HepG2 (cell line): ENCODE measurements around the gene FITM2. TPM values are rescaled to one million over a fixed set of nuclear protein-coding genes. Genes with fewer than 3 reads are reported as not detected.

Experiments
- CAMTA2 ChIP-seq: sonication (generic); formaldehyde crosslinking; IDR thresholded peaks from 2 replicates; pipeline ENCODE4 v1.4.0; 2020; ENCODE audit warnings: mild to moderate bottlenecking, missing genetic modification reagents, borderline replicate concordance
- CBFB ChIP-seq: sonication (generic); formaldehyde crosslinking; IDR thresholded peaks from 2 replicates; pipeline ENCODE4 v1.4.0; 2020; ENCODE audit warnings: missing genetic modification reagents
- FLYWCH1 ChIP-seq: sonication (generic); formaldehyde crosslinking; IDR thresholded peaks from 2 replicates; pipeline ENCODE4 v1.8.1; 2023; ENCODE audit warnings: mild to moderate bottlenecking, missing genetic modification reagents
- FOXM1 ChIP-seq: sonication (generic); formaldehyde crosslinking; IDR thresholded peaks from 2 replicates; pipeline ENCODE4 v1.5.0; 2020; ENCODE audit warnings: missing genetic modification reagents
- GLI4 ChIP-seq: sonication (generic); formaldehyde crosslinking; IDR thresholded peaks from 2 replicates; pipeline ENCODE4 v1.5.1; 2020; ENCODE audit warnings: missing genetic modification reagents, mild to moderate bottlenecking, moderate library complexity, borderline replicate concordance
- GTF3A ChIP-seq: sonication (generic); formaldehyde crosslinking; conservative IDR thresholded peaks from 2 replicates; pipeline ENCODE4 v1.4.0; 2020; ENCODE audit warnings: mild to moderate bottlenecking, missing genetic modification reagents
- ZNF577 ChIP-seq: sonication (generic); formaldehyde crosslinking; IDR thresholded peaks from 2 replicates; pipeline ENCODE4 v1.4.0; 2020; ENCODE audit warnings: mild to moderate bottlenecking, low read depth, missing genetic modification reagents, borderline replicate concordance
- polyA plus RNA-seq, 8 experiments: library from polyadenylated mRNA; depleted of rRNA in 3 of 8; stranded (reverse) in 7 of 8; unstranded in 1 of 8; fragments of >200 nt; fragmentation: Illumina TruSeq in 4 of 8; extraction: Trizol in 4 of 8; gene quantifications; 2 replicates each; pipeline versions ENCODE4 v1.2.1 to v1.2.3, GENCODE V29; 2011 to 2016; ENCODE audit warnings: low read depth in 4 of 8, missing spikeins in 1 of 8, mixed read lengths in 1 of 8; ENCODE audit not compliant: insufficient read depth in 1 of 8
- total RNA-seq, 5 experiments: library from RNA; depleted of rRNA; stranded (reverse); fragments of >200 nt; fragmentation: Illumina TruSeq; extraction: Trizol; gene quantifications; 2 replicates each; pipeline ENCODE4 v1.2.3, GENCODE V29; 2016; ENCODE audit warnings: low read depth in 1 of 5
- TF ChIP-seq, protein P1 (sequence below), 2 experiments: sonication (generic) in 1 of 2; formaldehyde crosslinking in 1 of 2; IDR thresholded peaks; 2 replicates each; pipeline versions ENCODE4 v1.4.0 to v1.6.1; 2016 to 2020; ENCODE audit warnings: borderline replicate concordance in 1 of 2, low read depth in 1 of 2, mild to moderate bottlenecking in 1 of 2, missing genetic modification reagents in 1 of 2
- TF ChIP-seq, protein P2 (sequence below): sonication (generic); formaldehyde crosslinking; IDR thresholded peaks from 2 replicates; pipeline ENCODE4 v1.4.0; 2020; ENCODE audit warnings: missing genetic modification reagents
- TF ChIP-seq, protein P3 (sequence below): sonication (generic); formaldehyde crosslinking; IDR thresholded peaks from 2 replicates; pipeline ENCODE4 v1.4.0; 2020; ENCODE audit warnings: missing genetic modification reagents, borderline replicate concordance
- TF ChIP-seq, protein P4 (sequence below): sonication (generic); formaldehyde crosslinking; IDR thresholded peaks from 2 replicates; pipeline ENCODE4 v1.4.0; 2020; ENCODE audit warnings: mild to moderate bottlenecking, missing genetic modification reagents

FITM2 gene
- total and polyA plus RNA-seq, 2 of the 13 experiments (the other 11 are each of a cell fraction or from before 2014, with no cell fraction given), result 9.6 to 24.5 TPM

DNA sequence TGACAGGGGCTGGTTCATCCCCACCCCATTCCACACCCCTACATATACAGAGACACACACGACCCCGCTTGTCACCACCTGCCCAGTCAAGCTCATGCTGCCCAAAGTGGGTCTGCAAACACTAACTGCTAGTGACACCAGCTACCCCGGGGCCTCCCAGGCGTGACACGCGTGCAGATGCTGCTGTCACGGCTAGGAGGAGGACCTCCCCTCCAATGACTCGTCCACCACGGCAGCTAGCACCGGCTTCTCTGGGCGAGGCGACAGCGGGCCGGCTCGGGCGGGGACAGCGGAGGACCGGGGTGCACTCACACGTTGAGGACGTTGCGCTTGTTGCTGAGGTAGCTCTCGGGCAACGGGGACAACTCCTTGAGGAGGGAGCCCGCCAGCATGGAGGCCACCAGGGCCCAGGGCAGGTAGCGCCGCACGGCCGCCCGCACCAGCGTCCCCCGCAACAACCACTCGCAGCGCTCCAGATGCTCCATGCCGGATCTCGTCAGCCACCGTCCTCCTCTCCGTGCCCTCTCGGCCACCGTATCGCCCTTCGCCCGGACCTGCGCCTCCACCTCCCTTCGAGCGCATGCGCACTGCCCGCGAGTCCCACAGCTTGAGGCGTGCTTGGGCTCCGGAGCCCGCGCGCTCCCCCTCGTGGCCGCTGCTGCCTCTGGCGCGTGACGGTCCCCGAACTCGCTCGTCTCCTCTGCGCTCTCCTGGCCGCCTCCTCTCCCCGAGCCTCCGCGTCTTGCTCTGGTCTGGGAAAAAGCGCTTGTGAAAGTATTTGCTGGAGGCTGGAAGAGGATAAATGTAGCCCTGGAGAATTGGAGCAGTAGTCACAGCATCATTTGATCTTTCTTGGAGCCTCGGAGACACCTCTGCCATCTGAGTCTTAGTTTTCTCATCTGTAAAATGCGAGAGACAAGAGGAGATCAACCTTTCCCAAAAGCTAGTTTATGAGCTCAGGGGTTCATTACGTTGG is at the start of gene FITM2 (continued):
- TF ChIP-seq, protein P1, sequence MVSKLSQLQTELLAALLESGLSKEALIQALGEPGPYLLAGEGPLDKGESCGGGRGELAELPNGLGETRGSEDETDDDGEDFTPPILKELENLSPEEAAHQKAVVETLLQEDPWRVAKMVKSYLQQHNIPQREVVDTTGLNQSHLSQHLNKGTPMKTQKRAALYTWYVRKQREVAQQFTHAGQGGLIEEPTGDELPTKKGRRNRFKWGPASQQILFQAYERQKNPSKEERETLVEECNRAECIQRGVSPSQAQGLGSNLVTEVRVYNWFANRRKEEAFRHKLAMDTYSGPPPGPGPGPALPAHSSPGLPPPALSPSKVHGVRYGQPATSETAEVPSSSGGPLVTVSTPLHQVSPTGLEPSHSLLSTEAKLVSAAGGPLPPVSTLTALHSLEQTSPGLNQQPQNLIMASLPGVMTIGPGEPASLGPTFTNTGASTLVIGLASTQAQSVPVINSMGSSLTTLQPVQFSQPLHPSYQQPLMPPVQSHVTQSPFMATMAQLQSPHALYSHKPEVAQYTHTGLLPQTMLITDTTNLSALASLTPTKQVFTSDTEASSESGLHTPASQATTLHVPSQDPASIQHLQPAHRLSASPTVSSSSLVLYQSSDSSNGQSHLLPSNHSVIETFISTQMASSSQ (IDR thresholded peaks at IDR 0.05; ENCODE audit: low read depth), result no peak
- TF ChIP-seq, protein P1 (CRISPR knock-in tag; IDR thresholded peaks at IDR 0.05; ENCODE audit: borderline replicate concordance), result peak; percentile 85; the same call in 1 of the 2 replicates
- TF ChIP-seq FLYWCH1 (CRISPR knock-in tag) (no peak), GLI4 (CRISPR knock-in tag) (peak; percentile 97; the same call in 1 of the 2 replicates), CAMTA2 (CRISPR knock-in tag) (peak; percentile 56; the same call in 1 of the 2 replicates), FOXM1 (CRISPR knock-in tag) (0 out of 2 replicates have a peak, but pooled peaks have one; percentile 75), GTF3A (CRISPR knock-in tag) (peak; percentile 74; the same call in 1 of the 2 replicates), CBFB (CRISPR knock-in tag) (peak; percentile 94), ZNF577 (CRISPR knock-in tag) (no peak)
- TF ChIP-seq, protein P2, sequence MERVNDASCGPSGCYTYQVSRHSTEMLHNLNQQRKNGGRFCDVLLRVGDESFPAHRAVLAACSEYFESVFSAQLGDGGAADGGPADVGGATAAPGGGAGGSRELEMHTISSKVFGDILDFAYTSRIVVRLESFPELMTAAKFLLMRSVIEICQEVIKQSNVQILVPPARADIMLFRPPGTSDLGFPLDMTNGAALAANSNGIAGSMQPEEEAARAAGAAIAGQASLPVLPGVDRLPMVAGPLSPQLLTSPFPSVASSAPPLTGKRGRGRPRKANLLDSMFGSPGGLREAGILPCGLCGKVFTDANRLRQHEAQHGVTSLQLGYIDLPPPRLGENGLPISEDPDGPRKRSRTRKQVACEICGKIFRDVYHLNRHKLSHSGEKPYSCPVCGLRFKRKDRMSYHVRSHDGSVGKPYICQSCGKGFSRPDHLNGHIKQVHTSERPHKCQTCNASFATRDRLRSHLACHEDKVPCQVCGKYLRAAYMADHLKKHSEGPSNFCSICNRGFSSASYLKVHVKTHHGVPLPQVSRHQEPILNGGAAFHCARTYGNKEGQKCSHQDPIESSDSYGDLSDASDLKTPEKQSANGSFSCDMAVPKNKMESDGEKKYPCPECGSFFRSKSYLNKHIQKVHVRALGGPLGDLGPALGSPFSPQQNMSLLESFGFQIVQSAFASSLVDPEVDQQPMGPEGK (CRISPR knock-in tag), result peak; percentile 75
- TF ChIP-seq, protein P3, sequence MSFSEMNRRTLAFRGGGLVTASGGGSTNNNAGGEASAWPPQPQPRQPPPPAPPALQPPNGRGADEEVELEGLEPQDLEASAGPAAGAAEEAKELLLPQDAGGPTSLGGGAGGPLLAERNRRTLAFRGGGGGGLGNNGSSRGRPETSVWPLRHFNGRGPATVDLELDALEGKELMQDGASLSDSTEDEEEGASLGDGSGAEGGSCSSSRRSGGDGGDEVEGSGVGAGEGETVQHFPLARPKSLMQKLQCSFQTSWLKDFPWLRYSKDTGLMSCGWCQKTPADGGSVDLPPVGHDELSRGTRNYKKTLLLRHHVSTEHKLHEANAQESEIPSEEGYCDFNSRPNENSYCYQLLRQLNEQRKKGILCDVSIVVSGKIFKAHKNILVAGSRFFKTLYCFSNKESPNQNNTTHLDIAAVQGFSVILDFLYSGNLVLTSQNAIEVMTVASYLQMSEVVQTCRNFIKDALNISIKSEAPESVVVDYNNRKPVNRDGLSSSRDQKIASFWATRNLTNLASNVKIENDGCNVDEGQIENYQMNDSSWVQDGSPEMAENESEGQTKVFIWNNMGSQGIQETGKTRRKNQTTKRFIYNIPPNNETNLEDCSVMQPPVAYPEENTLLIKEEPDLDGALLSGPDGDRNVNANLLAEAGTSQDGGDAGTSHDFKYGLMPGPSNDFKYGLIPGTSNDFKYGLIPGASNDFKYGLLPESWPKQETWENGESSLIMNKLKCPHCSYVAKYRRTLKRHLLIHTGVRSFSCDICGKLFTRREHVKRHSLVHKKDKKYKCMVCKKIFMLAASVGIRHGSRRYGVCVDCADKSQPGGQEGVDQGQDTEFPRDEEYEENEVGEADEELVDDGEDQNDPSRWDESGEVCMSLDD (CRISPR knock-in tag), result peak; percentile 57; the same call in 1 of the 2 replicates
- TF ChIP-seq, protein P4, sequence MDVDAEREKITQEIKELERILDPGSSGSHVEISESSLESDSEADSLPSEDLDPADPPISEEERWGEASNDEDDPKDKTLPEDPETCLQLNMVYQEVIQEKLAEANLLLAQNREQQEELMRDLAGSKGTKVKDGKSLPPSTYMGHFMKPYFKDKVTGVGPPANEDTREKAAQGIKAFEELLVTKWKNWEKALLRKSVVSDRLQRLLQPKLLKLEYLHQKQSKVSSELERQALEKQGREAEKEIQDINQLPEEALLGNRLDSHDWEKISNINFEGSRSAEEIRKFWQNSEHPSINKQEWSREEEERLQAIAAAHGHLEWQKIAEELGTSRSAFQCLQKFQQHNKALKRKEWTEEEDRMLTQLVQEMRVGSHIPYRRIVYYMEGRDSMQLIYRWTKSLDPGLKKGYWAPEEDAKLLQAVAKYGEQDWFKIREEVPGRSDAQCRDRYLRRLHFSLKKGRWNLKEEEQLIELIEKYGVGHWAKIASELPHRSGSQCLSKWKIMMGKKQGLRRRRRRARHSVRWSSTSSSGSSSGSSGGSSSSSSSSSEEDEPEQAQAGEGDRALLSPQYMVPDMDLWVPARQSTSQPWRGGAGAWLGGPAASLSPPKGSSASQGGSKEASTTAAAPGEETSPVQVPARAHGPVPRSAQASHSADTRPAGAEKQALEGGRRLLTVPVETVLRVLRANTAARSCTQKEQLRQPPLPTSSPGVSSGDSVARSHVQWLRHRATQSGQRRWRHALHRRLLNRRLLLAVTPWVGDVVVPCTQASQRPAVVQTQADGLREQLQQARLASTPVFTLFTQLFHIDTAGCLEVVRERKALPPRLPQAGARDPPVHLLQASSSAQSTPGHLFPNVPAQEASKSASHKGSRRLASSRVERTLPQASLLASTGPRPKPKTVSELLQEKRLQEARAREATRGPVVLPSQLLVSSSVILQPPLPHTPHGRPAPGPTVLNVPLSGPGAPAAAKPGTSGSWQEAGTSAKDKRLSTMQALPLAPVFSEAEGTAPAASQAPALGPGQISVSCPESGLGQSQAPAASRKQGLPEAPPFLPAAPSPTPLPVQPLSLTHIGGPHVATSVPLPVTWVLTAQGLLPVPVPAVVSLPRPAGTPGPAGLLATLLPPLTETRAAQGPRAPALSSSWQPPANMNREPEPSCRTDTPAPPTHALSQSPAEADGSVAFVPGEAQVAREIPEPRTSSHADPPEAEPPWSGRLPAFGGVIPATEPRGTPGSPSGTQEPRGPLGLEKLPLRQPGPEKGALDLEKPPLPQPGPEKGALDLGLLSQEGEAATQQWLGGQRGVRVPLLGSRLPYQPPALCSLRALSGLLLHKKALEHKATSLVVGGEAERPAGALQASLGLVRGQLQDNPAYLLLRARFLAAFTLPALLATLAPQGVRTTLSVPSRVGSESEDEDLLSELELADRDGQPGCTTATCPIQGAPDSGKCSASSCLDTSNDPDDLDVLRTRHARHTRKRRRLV (CRISPR knock-in tag), result peak; percentile 65
